Endothelial cell of umbilical vein (primary cell): Measurements from ENCODE around the gene ADAMTS14.

ENCODE experiments used
- CTCF ChIP-seq, 2 donors: IDR thresholded peaks; 1 replicate in 1 of 2; 2 replicates in 1 of 2; pipeline ENCODE4 v1.5.1; 2011; ENCODE audit warnings: low read length in 2 of 2, mild to moderate bottlenecking in 2 of 2, moderate library complexity in 2 of 2, control low read depth in 1 of 2, inconsistent platforms in 1 of 2, low read depth in 1 of 2; ENCODE audit not compliant: insufficient read depth in 1 of 2; ENCODE audit errors: extremely low read depth in 1 of 2
- EZH2 ChIP-seq: IDR thresholded peaks from 2 replicates; pipeline ENCODE4 v1.6.1; 2012; ENCODE audit warnings: borderline replicate concordance, low read depth, mild to moderate bottlenecking, moderate library complexity, low read length, inconsistent platforms; ENCODE audit not compliant: severe bottlenecking
- FOS ChIP-seq: IDR thresholded peaks from 2 replicates; pipeline ENCODE4 v1.6.1; 2011; ENCODE audit warnings: mild to moderate bottlenecking, low read length, moderate library complexity, borderline replicate concordance; ENCODE audit not compliant: insufficient read depth
- GATA2 ChIP-seq: IDR thresholded peaks from 2 replicates; pipeline ENCODE4 v1.7.0; 2011; ENCODE audit warnings: low read depth, mild to moderate bottlenecking, moderate library complexity, mixed read lengths, low read length; ENCODE audit not compliant: insufficient read length, insufficient read depth
- JUN ChIP-seq: IDR thresholded peaks from 2 replicates; pipeline ENCODE4 v1.6.1; 2011; ENCODE audit warnings: borderline replicate concordance, low read depth; ENCODE audit not compliant: insufficient read length, insufficient read depth
- MYC ChIP-seq: IDR thresholded peaks from one replicate; pipeline ENCODE4 v1.6.1; 2011; ENCODE audit warnings: mild to moderate bottlenecking, low read depth, low read length
- POLR2A ChIP-seq: IDR thresholded peaks from 2 replicates; pipeline ENCODE4 v1.6.1; 2012; ENCODE audit warnings: low read depth, mild to moderate bottlenecking, control low read depth, low read length
- POLR2AphosphoS5 ChIP-seq: IDR thresholded peaks from 2 replicates; pipeline ENCODE4 v1.6.1; 2012; ENCODE audit warnings: low read depth, mild to moderate bottlenecking, control low read depth, low read length, moderate library complexity; ENCODE audit not compliant: insufficient read depth
- TF ChIP-seq, protein P1 (sequence below): IDR thresholded peaks from 2 replicates; pipeline ENCODE4 v1.6.1; 2011; ENCODE audit not compliant: insufficient read depth, insufficient read length

DNA sequence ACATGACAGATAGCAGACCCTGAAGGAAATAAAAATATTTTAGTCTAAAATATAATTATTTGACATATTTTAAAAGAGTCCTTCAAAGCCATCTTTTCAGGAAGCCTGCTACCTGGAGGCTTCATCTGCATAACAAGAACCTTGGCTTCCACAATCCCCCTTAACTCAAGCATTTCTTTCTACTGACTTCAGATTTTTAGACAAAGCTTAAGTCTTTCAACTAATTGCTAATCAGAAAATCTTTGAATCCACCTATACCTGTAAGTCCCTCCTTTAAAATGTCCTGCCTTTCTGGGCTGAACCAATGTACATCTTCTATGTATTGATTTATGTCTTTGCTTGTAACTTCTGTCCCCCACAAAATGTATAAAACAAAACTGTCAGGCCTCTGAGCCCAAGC lies 46.2 kb upstream of the ADAMTS14 start:
- TF ChIP-seq CTCF (IDR thresholded peaks at IDR 0.05; ENCODE audit: extremely low read depth in 1 of 2, insufficient read depth in 1 of 2, low read depth in 1 of 2, low read length in 2 of 2) (no peak), POLR2A (no peak), POLR2AphosphoS5 (no peak), EZH2 (no peak), JUN (no peak), GATA2 (no peak), MYC (no peak), FOS (no peak)
- TF ChIP-seq, protein P1, sequence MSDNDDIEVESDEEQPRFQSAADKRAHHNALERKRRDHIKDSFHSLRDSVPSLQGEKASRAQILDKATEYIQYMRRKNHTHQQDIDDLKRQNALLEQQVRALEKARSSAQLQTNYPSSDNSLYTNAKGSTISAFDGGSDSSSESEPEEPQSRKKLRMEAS = no peak
